ENCODE results near the gene TGM3. TPM values are rescaled to one million over a fixed set of nuclear protein-coding genes. Genes with fewer than 3 reads are reported as not detected.

The TGM3 gene
- total and polyA plus RNA-seq, 10 of the 15 experiments (the other 5 are each of a cell fraction or from before 2014, with no cell fraction given), result not detected

GRCh38 chr20:2305479-2305878 lies 9.7 kb downstream of the TGM3 start:
- in situ Hi-C loops (cut with MboI) (no loop called here), intact Hi-C loops (cut with micrococcal nuclease; ENCODE audit: unreplicated experiment) (no loop called here)
- ChIA-PET POLR2A (no interaction called here), CTCF (no interaction called here), RAD21 (ENCODE audit: unreplicated experiment) (no interaction called here), SMC1A (ENCODE audit: uncharacterized antibody, unreplicated experiment) (no interaction called here)
- no peaks in the 10 kb centered on the region for H3K36me3 ChIP-seq (ENCODE audit: control insufficient read depth in 2 of 2, insufficient read depth in 2 of 2, low read length in 1 of 2)
- ATAC-seq, result no peak
- H3K9ac ChIP-seq (ENCODE audit: control insufficient read depth, insufficient read depth, low read length), result no peak overlapping the region
- TF ChIP-seq POU2F2 (IDR thresholded peaks at IDR 0.05; ENCODE audit: borderline replicate concordance, low read depth, low read length) (no peak), MTA3 (IDR thresholded peaks at IDR 0.05; ENCODE audit: borderline replicate concordance, low read length) (no peak), USF1 (IDR thresholded peaks at IDR 0.05; ENCODE audit: borderline replicate concordance, extremely low read length, insufficient read depth, low read depth, low read length) (no peak), LARP7 (IDR thresholded peaks at IDR 0.05) (no peak), SP1 (IDR thresholded peaks at IDR 0.05; ENCODE audit: low read depth, low read length) (no peak), FOXK2 (IDR thresholded peaks at IDR 0.05) (no peak), MTA2 (IDR thresholded peaks at IDR 0.05; ENCODE audit: low read depth) (no peak), TAF1 (IDR thresholded peaks at IDR 0.05; ENCODE audit: borderline replicate concordance, low read depth, low read length) (no peak), PBX3 (IDR thresholded peaks at IDR 0.05; ENCODE audit: insufficient replicate concordance, low read depth, low read length) (no peak), STAT1 (conservative IDR thresholded peaks at IDR 0.05) (no peak), NFIC (IDR thresholded peaks at IDR 0.05; ENCODE audit: low read depth, low read length) (no peak)
- no peaks in the 10 kb centered on the region for H3K9me3 ChIP-seq (replicated peaks; ENCODE audit: control insufficient read depth, insufficient read depth, low read length)
- 43% methylated on average over 9 of the region's 9 CpGs for WGBS (ENCODE audit: insufficient coverage, insufficient replicate concordance, low lambda C conversion rate, missing lambda C conversion rate)
- no peak overlapping the region for H3K4me3 ChIP-seq
- H3K27ac ChIP-seq (ENCODE audit: control insufficient read depth, insufficient read depth), result no peak overlapping the region
- DNase-seq (ENCODE audit: low read depth, low spot score), result no peak
- H2AFZ ChIP-seq (ENCODE audit: control insufficient read depth, low read depth, low read length), result no peak overlapping the region
- peaks cover 0 to 2% of the 10 kb centered on the region in 2 experiments; a peak in 2 of 4 replicates for H3K27me3 ChIP-seq (replicated peaks in 1 of 2; ENCODE audit: control insufficient read depth in 2 of 2, insufficient read depth in 2 of 2, low read length in 1 of 2)
- no peak for FAIRE-seq
- no peaks in the 10 kb centered on the region for H3K79me2 ChIP-seq (ENCODE audit: control insufficient read depth, insufficient read depth, low read length)
- no peak overlapping the region for H3K4me2 ChIP-seq (ENCODE audit: control insufficient read depth, insufficient read depth)
- peaks cover 14% of the 10 kb centered on the region for H3K4me1 ChIP-seq (ENCODE audit: control insufficient read depth, insufficient read depth, low read length)
- no TSS peak for BruUV-seq (replicated peaks)
- no peaks in the 10 kb centered on the region for H4K20me1 ChIP-seq (ENCODE audit: control insufficient read depth, insufficient read depth)

Data from GM12878 (cell line).